ENCODE data around the gene RIPOR3. TPM values are rescaled to one million over a fixed set of nuclear protein-coding genes. Genes with fewer than 3 reads are reported as not detected.

The RIPOR3 gene
- total and polyA plus RNA-seq, 9 of the 15 experiments (the other 6 are each of a cell fraction or from before 2014, with no cell fraction given), result 3.3 to 62.7 (median 21.4) TPM

DNA sequence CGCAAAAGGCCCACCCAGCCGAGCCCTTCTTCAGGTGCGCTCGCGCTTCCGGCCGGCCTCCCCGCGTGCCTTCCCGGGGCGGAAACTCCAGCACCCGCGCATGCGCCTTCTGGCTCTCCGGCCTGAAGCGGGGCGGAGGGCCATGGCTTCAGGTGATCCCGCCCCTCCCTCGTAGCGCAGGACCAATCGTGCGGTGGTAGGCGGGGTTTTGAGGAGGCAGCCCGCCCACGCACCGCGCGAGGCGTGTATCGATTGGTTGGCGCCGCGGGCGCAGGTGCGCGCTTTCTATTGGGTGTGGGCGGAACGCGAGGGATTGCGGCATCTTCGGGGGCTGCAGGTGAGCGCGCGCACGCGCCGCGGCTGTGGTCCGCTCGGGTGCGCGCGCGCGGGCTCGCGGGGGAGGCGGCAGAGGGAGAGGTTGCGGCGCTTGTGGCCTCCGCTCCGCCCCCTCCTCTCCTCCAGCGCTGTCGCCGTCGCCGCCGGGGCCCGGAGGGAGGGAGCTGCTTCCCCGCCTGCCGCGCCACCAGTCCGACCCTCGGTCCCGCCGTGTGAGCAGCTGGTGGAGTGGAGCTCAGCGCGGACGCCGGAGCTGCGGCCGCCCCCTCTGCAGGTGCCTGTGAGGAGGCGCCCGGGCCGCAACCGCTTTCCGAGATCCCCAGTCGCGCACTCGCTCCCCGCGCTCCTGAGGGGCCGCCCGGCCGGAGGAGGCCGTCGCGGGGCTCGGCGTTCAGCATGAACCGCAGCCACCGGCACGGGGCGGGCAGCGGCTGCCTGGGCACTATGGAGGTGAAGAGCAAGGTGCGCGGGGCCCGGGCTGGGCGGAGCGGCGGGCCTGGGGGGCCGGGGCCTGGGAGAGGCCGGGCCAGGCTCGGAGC is 40.0 kb upstream of the RIPOR3 start, which contains the start of gene PARD6B (continued):
- TF ChIP-seq, protein P1, sequence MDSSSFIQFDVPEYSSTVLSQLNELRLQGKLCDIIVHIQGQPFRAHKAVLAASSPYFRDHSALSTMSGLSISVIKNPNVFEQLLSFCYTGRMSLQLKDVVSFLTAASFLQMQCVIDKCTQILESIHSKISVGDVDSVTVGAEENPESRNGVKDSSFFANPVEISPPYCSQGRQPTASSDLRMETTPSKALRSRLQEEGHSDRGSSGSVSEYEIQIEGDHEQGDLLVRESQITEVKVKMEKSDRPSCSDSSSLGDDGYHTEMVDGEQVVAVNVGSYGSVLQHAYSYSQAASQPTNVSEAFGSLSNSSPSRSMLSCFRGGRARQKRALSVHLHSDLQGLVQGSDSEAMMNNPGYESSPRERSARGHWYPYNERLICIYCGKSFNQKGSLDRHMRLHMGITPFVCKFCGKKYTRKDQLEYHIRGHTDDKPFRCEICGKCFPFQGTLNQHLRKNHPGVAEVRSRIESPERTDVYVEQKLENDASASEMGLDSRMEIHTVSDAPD (CRISPR knock-in tag; IDR thresholded peaks at IDR 0.05), result no peak
- TF ChIP-seq SUPT5H (IDR thresholded peaks at IDR 0.05) (peak; percentile 66), RNF219 (CRISPR knock-in tag; IDR thresholded peaks at IDR 0.05) (no peak), STAT5A (IDR thresholded peaks at IDR 0.05; ENCODE audit: borderline replicate concordance, low read length) (no peak), ARID2 (IDR thresholded peaks at IDR 0.05) (no peak), MYBL2 (IDR thresholded peaks at IDR 0.05; ENCODE audit: low read depth) (no peak), MYBL2 (CRISPR knock-in tag; IDR thresholded peaks at IDR 0.05; ENCODE audit: borderline replicate concordance) (no peak)
- TF ChIP-seq, protein P2, sequence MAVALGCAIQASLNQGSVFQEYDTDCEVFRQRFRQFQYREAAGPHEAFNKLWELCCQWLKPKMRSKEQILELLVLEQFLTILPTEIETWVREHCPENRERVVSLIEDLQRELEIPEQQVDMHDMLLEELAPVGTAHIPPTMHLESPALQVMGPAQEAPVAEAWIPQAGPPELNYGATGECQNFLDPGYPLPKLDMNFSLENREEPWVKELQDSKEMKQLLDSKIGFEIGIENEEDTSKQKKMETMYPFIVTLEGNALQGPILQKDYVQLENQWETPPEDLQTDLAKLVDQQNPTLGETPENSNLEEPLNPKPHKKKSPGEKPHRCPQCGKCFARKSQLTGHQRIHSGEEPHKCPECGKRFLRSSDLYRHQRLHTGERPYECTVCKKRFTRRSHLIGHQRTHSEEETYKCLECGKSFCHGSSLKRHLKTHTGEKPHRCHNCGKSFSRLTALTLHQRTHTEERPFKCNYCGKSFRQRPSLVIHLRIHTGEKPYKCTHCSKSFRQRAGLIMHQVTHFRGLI (CRISPR knock-in tag; IDR thresholded peaks at IDR 0.05), result no peak
- TF ChIP-seq, protein P3, sequence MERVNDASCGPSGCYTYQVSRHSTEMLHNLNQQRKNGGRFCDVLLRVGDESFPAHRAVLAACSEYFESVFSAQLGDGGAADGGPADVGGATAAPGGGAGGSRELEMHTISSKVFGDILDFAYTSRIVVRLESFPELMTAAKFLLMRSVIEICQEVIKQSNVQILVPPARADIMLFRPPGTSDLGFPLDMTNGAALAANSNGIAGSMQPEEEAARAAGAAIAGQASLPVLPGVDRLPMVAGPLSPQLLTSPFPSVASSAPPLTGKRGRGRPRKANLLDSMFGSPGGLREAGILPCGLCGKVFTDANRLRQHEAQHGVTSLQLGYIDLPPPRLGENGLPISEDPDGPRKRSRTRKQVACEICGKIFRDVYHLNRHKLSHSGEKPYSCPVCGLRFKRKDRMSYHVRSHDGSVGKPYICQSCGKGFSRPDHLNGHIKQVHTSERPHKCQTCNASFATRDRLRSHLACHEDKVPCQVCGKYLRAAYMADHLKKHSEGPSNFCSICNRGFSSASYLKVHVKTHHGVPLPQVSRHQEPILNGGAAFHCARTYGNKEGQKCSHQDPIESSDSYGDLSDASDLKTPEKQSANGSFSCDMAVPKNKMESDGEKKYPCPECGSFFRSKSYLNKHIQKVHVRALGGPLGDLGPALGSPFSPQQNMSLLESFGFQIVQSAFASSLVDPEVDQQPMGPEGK (CRISPR knock-in tag; IDR thresholded peaks at IDR 0.05; ENCODE audit: borderline replicate concordance), result no peak

Measured in K562 (cell line).